Amniotic epithelial cell (primary cell): ENCODE results near the gene TOR4A.

Experiments
- DNase-seq: peaks from one replicate; pipeline ENCODE4 v3.0.0-alpha.2; 2010; ENCODE audit warnings: low read depth

TOR4A gene

GRCh38 chr9:137252555-137253506, 24.7 kb upstream of the TOR4A start:
- no peak for DNase-seq

- peak; percentile 28 for DNase-seq
These were observed 23.6 kb upstream of the TOR4A start for GRCh38 chr9:137253717-137254623.

GRCh38 chr9:137254624-137255447, 22.7 kb upstream of the TOR4A start, which contains the start of gene NELFB:
Gene NELFB, plus strand, starts transcription at chr9:137255327.
- peak; percentile 76 for DNase-seq

GRCh38 chr9:137255448-137256114, 21.9 kb upstream of the TOR4A start:
- DNase-seq: no peak

- no peak for DNase-seq
These were observed 21.2 kb upstream of the TOR4A start for GRCh38 chr9:137256362-137256761.

GRCh38 chr9:137256856-137257255, 20.7 kb upstream of the TOR4A start:
- DNase-seq: no peak

GRCh38 chr9:137262173-137262908, 15.2 kb upstream of the TOR4A start:
- DNase-seq: peak; percentile 41

- DNase-seq: no peak
These were observed 14.6 kb upstream of the TOR4A start for GRCh38 chr9:137262909-137263285.

- DNase-seq: no peak
These were observed 14.0 kb upstream of the TOR4A start for GRCh38 chr9:137263506-137263905.

- no peak for DNase-seq
These were observed 13.5 kb upstream of the TOR4A start for GRCh38 chr9:137264067-137264466.

GRCh38 chr9:137265496-137266161, 11.9 kb upstream of the TOR4A start:
- DNase-seq: no peak

GRCh38 chr9:137266162-137266527, 11.4 kb upstream of the TOR4A start:
- DNase-seq: no peak

- DNase-seq: no peak
These were observed 10.7 kb upstream of the TOR4A start for GRCh38 chr9:137266585-137267453.

GRCh38 chr9:137267933-137268355, 9.6 kb upstream of the TOR4A start:
- peak; percentile 47 for DNase-seq

- no peak for DNase-seq
These were observed 8.9 kb upstream of the TOR4A start for GRCh38 chr9:137268538-137269201.

- peak; percentile 21 for DNase-seq
These were observed 8.2 kb upstream of the TOR4A start for GRCh38 chr9:137269231-137269772.

GRCh38 chr9:137270929-137271695, 6.4 kb upstream of the TOR4A start:
- DNase-seq: no peak
